HCT116 (cell line): ENCODE data around the gene CDH26. TPM values are rescaled to one million over a fixed set of nuclear protein-coding genes. Genes with fewer than 3 reads are reported as not detected.

Experiments
- ATAC-seq: fragments of 200-7000 bp; cut with Tn5 transposase; 2 replicates; pipeline ENCODE4 v1.9.1; 2020; ENCODE audit warnings: mild to moderate bottlenecking, moderate library complexity
- BruUV-seq: library from RNA; stranded (reverse); fragments of 400-500 nt; replicated peaks from 2 replicates; lab custom pipeline; 2021; lab: Mats Ljungman, UMichigan
- CTCF ChIA-PET: fragments of 300-600 bp; sonication (Branson Sonifier 250); formaldehyde crosslinking; loops from one replicate; lab custom pipeline; 2021; ENCODE audit warnings: antibody characterized with exemption; lab: Charles Lee
- POLR2A ChIA-PET: fragments of 300-600, 350-600 bp; sonication (Branson Sonifier 250); formaldehyde crosslinking; loops from one replicate; lab custom pipeline; 2021; ENCODE audit warnings: antibody characterized with exemption; lab: Charles Lee
- RAD21 ChIA-PET, 2 experiments: fragments of 300-600 bp; sonication (Branson Sonifier 250); formaldehyde crosslinking; loops; one replicate each; lab custom pipeline; 2023; ENCODE audit warnings: low total read pairs in 2 of 2; ENCODE audit not compliant: uncharacterized antibody in 2 of 2, unreplicated experiment in 2 of 2, low non-redundant PET in 1 of 2; lab: Charles Lee
- DNase-seq: peaks from one replicate; pipeline ENCODE4 v3.0.0-alpha.2; 2010; ENCODE audit warnings: low read depth, low spot score
- H2AFZ ChIP-seq: fragments of 200-600 bp; shearing (Covaris generic), sonication (generic); 2 replicates; pipeline ENCODE4 v1.6.1; 2017; ENCODE audit warnings: low read depth, mixed run types, mixed read lengths, antibody characterized with exemption, low read length; ENCODE audit not compliant: poor library complexity, severe bottlenecking
- H3K27ac ChIP-seq: 2 replicates; pipeline ENCODE4 v1.5.1; 2012; ENCODE audit warnings: low read depth, low read length
- H3K27me3 ChIP-seq: fragments of 200-600 bp; sonication (generic); 2 replicates; pipeline ENCODE4 v1.6.1; 2016; ENCODE audit warnings: mixed run types, low read length, mixed read lengths; ENCODE audit not compliant: insufficient read depth
- H3K36me3 ChIP-seq, 2 experiments: fragments of 200-500 bp in 1 of 2; fragments of 200-600 bp in 1 of 2; sonication (Bioruptor generic) in 1 of 2; sonication (generic) in 1 of 2; 2 replicates each; pipeline versions ENCODE4 v1.5.1 to v1.6.1; 2014 to 2016; ENCODE audit warnings: low read length in 2 of 2, inconsistent platforms in 1 of 2, mixed read lengths in 1 of 2, mixed run types in 1 of 2; ENCODE audit not compliant: insufficient read depth in 2 of 2, control insufficient read depth in 1 of 2
- H3K4me1 ChIP-seq, 2 experiments: fragments of 200-600 bp in 1 of 2; sonication (generic) in 1 of 2; 2 replicates each; pipeline versions ENCODE4 v1.5.1 to v1.6.1; 2012 to 2017; ENCODE audit warnings: low read length in 2 of 2, inconsistent platforms in 1 of 2, mild to moderate bottlenecking in 1 of 2, mixed read lengths in 1 of 2, mixed run types in 1 of 2, moderate library complexity in 1 of 2; ENCODE audit not compliant: insufficient read depth in 2 of 2, control insufficient read depth in 1 of 2
- H3K4me2 ChIP-seq: fragments of 200-600 bp; sonication (generic); 2 replicates; pipeline ENCODE4 v1.6.1; 2017; ENCODE audit warnings: mixed run types, low read length, mixed read lengths
- H3K4me3 ChIP-seq, 2 experiments: fragments of 200-600 bp in 1 of 2; sonication (generic) in 1 of 2; replicated peaks in 1 of 2; 2 replicates each; pipeline ENCODE4 v1.5.1; 2011 to 2016; ENCODE audit warnings: low read length in 2 of 2, control low read depth in 1 of 2, low read depth in 1 of 2, mild to moderate bottlenecking in 1 of 2, mixed read lengths in 1 of 2, mixed run types in 1 of 2
- H3K79me2 ChIP-seq: fragments of 200-600 bp; sonication (generic); 2 replicates; pipeline ENCODE4 v1.6.1; 2017; ENCODE audit warnings: mild to moderate bottlenecking, mixed run types, low read length, moderate library complexity, mixed read lengths; ENCODE audit not compliant: insufficient read depth
- H3K9ac ChIP-seq: fragments of 200-600 bp; sonication (generic); 2 replicates; pipeline ENCODE4 v1.6.1; 2016; ENCODE audit warnings: low read length, mixed read lengths
- H3K9me2 ChIP-seq: fragments of 200-600 bp; sonication (generic), shearing (Covaris generic); 2 replicates; pipeline ENCODE4 v1.6.1; 2017; ENCODE audit warnings: mixed run types, mild to moderate bottlenecking, moderate library complexity; ENCODE audit not compliant: insufficient read depth
- H3K9me3 ChIP-seq, 2 experiments: fragments of 200-500 bp in 1 of 2; fragments of 200-600 bp in 1 of 2; sonication (Bioruptor generic) in 1 of 2; sonication (generic) in 1 of 2; 2 replicates each; pipeline ENCODE4 v1.6.1; 2014 to 2017; ENCODE audit warnings: low read length in 2 of 2, mixed read lengths in 2 of 2, inconsistent platforms in 1 of 2, low read depth in 1 of 2, mild to moderate bottlenecking in 1 of 2, mixed run types in 1 of 2, moderate library complexity in 1 of 2; ENCODE audit not compliant: control insufficient read depth in 1 of 2, insufficient read depth in 1 of 2
- H4K20me1 ChIP-seq: fragments of 200-600 bp; sonication (generic), shearing (Covaris generic); 2 replicates; pipeline ENCODE4 v1.6.1; 2017; ENCODE audit warnings: mixed run types, mild to moderate bottlenecking, moderate library complexity; ENCODE audit not compliant: insufficient read depth
- CBX3 ChIP-seq: IDR thresholded peaks from 2 replicates; pipeline ENCODE4 v1.6.1; 2012; ENCODE audit warnings: low read depth
- CEBPB ChIP-seq: IDR thresholded peaks from 2 replicates; pipeline ENCODE4 v1.6.1; 2012; ENCODE audit warnings: low read depth
- POLR2A ChIP-seq: IDR thresholded peaks from 2 replicates; pipeline ENCODE4 v1.7.0; 2011; ENCODE audit warnings: borderline replicate concordance; ENCODE audit not compliant: insufficient read depth, insufficient read length; ENCODE audit errors: extremely low read depth
- POLR2AphosphoS5 ChIP-seq: IDR thresholded peaks from 2 replicates; pipeline ENCODE4 v1.6.1; 2011; ENCODE audit warnings: mild to moderate bottlenecking, low read depth, low read length, moderate library complexity
- SP1 ChIP-seq: IDR thresholded peaks from 2 replicates; pipeline ENCODE4 v1.6.1; 2012; ENCODE audit warnings: low read depth
- SRF ChIP-seq: IDR thresholded peaks from 2 replicates; pipeline ENCODE4 v1.6.1; 2012; ENCODE audit warnings: low read depth
- TCF7L2 ChIP-seq: IDR thresholded peaks from 2 replicates; pipeline ENCODE4 v1.7.0; 2011; ENCODE audit warnings: borderline replicate concordance, inconsistent platforms; ENCODE audit not compliant: insufficient read depth, insufficient read length; ENCODE audit errors: extremely low read depth
- YY1 ChIP-seq: IDR thresholded peaks from 2 replicates; pipeline ENCODE4 v1.6.1; 2011; ENCODE audit warnings: low read length, low read depth, moderate library complexity, mild to moderate bottlenecking; ENCODE audit not compliant: insufficient replicate concordance; ENCODE audit errors: extremely low read depth
- ZNF274 ChIP-seq: fragments of 200-500 bp; sonication (Bioruptor generic); IDR thresholded peaks from 2 replicates; pipeline ENCODE4 v1.6.1; 2014; ENCODE audit warnings: mild to moderate bottlenecking, low read depth, low read length, inconsistent platforms
- intact Hi-C: fragments of 100-400 bp; cut with micrococcal nuclease; formaldehyde crosslinking; loops from 2 replicates; pipeline ENCODE4 v1.10.0; 2022
- total RNA-seq: library from RNA; stranded (reverse); gene quantifications from one replicate; pipeline ENCODE4 v1.2.1, GENCODE V29; 2021; ENCODE audit not compliant: unreplicated experiment
- TF ChIP-seq, protein P1 (sequence below): IDR thresholded peaks from 2 replicates; pipeline ENCODE4 v1.6.1; 2012
- TF ChIP-seq, protein P2 (sequence below), 3 experiments: fragments of 200-600 bp in 1 of 3; sonication (generic) in 1 of 3; IDR thresholded peaks in 2 of 3; conservative IDR thresholded peaks in 1 of 3; 2 replicates each; pipeline ENCODE4 v1.5.1; 2012 to 2017; ENCODE audit warnings: low read depth in 2 of 3, low read length in 2 of 3, antibody characterized with exemption in 1 of 3, borderline replicate concordance in 1 of 3, control low read depth in 1 of 3, mild to moderate bottlenecking in 1 of 3, mixed read lengths in 1 of 3, mixed run types in 1 of 3, moderate library complexity in 1 of 3; ENCODE audit not compliant: insufficient read depth in 1 of 3

The CDH26 gene
- total RNA-seq, 1 experiment from 2014 or later, result 0.34 TPM

DNA sequence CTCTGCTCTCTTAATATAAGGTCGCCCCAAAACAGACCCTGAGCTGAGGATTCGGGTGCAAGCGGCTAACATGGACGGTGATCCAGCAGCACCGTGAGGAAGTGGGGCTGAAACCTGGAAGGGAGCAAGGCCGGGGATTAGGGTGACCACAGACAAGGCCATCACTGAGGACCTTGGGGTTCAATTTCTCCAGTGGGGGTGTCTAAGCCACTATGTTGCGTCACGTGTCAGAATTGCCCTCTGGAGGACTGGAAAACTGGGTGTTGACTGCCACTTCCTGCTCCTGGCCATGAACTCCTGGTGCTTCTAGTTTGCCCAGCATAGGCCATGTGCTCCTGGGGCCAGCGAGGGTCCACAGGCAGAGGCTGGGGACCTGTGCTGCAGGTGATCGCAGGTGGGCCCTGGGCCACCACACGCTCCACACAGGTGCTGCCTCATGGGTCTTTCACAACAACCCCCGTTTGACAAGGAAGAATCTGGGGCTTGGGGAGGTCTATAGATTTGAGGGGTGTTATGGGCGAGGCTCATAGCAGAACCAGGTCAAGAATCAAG is 101.9 kb downstream of the CDH26 start:
- Histone ChIP-seq H3K9me3 (no peaks in the 10 kb centered on the region), H3K27ac (no peak overlapping the region), H3K9me2 (no peaks in the 10 kb centered on the region), H3K4me3 (no peak overlapping the region), H3K27me3 (peaks cover 5% of the 10 kb centered on the region), H2AFZ (no peak overlapping the region), H3K4me1 (no peaks in the 10 kb centered on the region), H3K79me2 (no peaks in the 10 kb centered on the region), H4K20me1 (no peaks in the 10 kb centered on the region), H3K9ac (no peak overlapping the region), H3K36me3 (no peaks in the 10 kb centered on the region), H3K4me2 (no peak overlapping the region)
- ATAC-seq (no peak), DNase-seq (no peak)
- BruUV-seq, result no TSS peak
- CTCF ChIA-PET, result no interaction called here
- RAD21 ChIA-PET, result no interaction called here
- intact Hi-C loops, result no loop called here
- TF ChIP-seq POLR2AphosphoS5 (no peak), CBX3 (no peak), POLR2A (no peak), SP1 (no peak), SRF (no peak), ZNF274 (no peak), YY1 (no peak), TCF7L2 (no peak), CEBPB (no peak)
- TF ChIP-seq, protein P1, sequence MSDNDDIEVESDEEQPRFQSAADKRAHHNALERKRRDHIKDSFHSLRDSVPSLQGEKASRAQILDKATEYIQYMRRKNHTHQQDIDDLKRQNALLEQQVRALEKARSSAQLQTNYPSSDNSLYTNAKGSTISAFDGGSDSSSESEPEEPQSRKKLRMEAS, result no peak
- TF ChIP-seq, protein P2, sequence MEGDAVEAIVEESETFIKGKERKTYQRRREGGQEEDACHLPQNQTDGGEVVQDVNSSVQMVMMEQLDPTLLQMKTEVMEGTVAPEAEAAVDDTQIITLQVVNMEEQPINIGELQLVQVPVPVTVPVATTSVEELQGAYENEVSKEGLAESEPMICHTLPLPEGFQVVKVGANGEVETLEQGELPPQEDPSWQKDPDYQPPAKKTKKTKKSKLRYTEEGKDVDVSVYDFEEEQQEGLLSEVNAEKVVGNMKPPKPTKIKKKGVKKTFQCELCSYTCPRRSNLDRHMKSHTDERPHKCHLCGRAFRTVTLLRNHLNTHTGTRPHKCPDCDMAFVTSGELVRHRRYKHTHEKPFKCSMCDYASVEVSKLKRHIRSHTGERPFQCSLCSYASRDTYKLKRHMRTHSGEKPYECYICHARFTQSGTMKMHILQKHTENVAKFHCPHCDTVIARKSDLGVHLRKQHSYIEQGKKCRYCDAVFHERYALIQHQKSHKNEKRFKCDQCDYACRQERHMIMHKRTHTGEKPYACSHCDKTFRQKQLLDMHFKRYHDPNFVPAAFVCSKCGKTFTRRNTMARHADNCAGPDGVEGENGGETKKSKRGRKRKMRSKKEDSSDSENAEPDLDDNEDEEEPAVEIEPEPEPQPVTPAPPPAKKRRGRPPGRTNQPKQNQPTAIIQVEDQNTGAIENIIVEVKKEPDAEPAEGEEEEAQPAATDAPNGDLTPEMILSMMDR (IDR thresholded peaks at IDR 0.05 in 2 of 3, conservative IDR thresholded peaks at IDR 0.05 in 1 of 3; ENCODE audit: borderline replicate concordance in 1 of 3, insufficient read depth in 1 of 3, low read depth in 2 of 3, low read length in 2 of 3), result no peak
- POLR2A ChIA-PET, result no interaction called here
